Thyroid gland (tissue), 4 donors: Measurements from ENCODE around the gene CCDC85C. TPM values are rescaled to one million over a fixed set of nuclear protein-coding genes. Genes with fewer than 3 reads are reported as not detected.

Experiments used
- DNase-seq, 2 donors: peaks; one replicate each; pipeline ENCODE4 v3.0.0-alpha.2; 2019
- H3K27ac ChIP-seq, 3 donors: fragments of 200-600 bp; sonication (generic); 1 replicate in 2 of 3; 2 replicates in 1 of 3; pipeline ENCODE4 v1.5.1; 2016 to 2019; ENCODE audit warnings: mild to moderate bottlenecking in 1 of 3, moderate library complexity in 1 of 3
- H3K27me3 ChIP-seq: fragments of 200-600 bp; sonication (generic); one replicate; pipeline ENCODE4 v1.5.1; 2019
- H3K36me3 ChIP-seq, 2 donors: fragments of 200-600 bp; sonication (generic); one replicate each; pipeline ENCODE4 v1.5.1; 2016 to 2019
- H3K4me1 ChIP-seq, 2 donors: fragments of 200-600 bp; sonication (generic); one replicate each; pipeline ENCODE4 v1.5.1; 2017 to 2019
- H3K4me3 ChIP-seq, 3 donors: fragments of 200-600 bp; sonication (generic); replicated peaks in 1 of 3; 1 replicate in 2 of 3; 2 replicates in 1 of 3; pipeline ENCODE4 v1.5.1; 2016; ENCODE audit warnings: mild to moderate bottlenecking in 1 of 3
- H3K9me3 ChIP-seq: fragments of 200-600 bp; sonication (generic); one replicate; pipeline ENCODE4 v1.5.1; 2017
- CTCF ChIP-seq, 6 experiments: fragments of 200-600 bp in 3 of 6; fragments of 450-650 bp in 3 of 6; sonication (generic) in 3 of 6; IDR thresholded peaks; one replicate each; pipeline ENCODE4 v1.5.1; 2016 to 2019; ENCODE audit warnings: antibody characterized with exemption in 6 of 6, mild to moderate bottlenecking in 2 of 6, inconsistent platforms in 1 of 6, moderate library complexity in 1 of 6
- POLR2A ChIP-seq, 2 donors: fragments of 450-650 bp; IDR thresholded peaks; one replicate each; pipeline ENCODE4 v1.6.1; 2017; ENCODE audit warnings: antibody characterized with exemption in 2 of 2, mild to moderate bottlenecking in 2 of 2, moderate library complexity in 1 of 2
- WGBS, 2 donors: methylation state at CpG; one replicate each; pipeline ENCODE4 v1.1.5; 2017; 5-methylcytosine and 5-hydroxymethylcytosine counted together
- intact Hi-C: fragments of 100-400 bp; cut with DNase I; formaldehyde crosslinking; loops from one replicate; pipeline ENCODE4 v1.15.1; 2023
- total RNA-seq, 4 donors: library from RNA; depleted of rRNA; stranded (reverse); fragments of >200 nt; gene quantifications; one replicate each; pipeline ENCODE4 v1.2.3, GENCODE V29; 2016

Gene CCDC85C
- total RNA-seq, 4 donors from 2014 or later = 8.6 to 28.3 (median 17.3) TPM

GRCh38 chr14:99544991-99545390 lies 59.0 kb downstream of the CCDC85C start:
- WGBS, 2 donors = 85 to 89% methylated on average over 4 to 11 of the region's 11 CpGs
- TF ChIP-seq POLR2A (IDR thresholded peaks at IDR 0.05) = no peak
- no peak for TF ChIP-seq CTCF (IDR thresholded peaks at IDR 0.05)
- Histone ChIP-seq H3K36me3 (no peaks in the 10 kb centered on the region), H3K4me1 (peaks cover 12 to 36% of the 10 kb centered on the region in 2 donors), H3K4me3 (no peak overlapping the region), H3K27ac (no peak overlapping the region), H3K9me3 (no peaks in the 10 kb centered on the region), H3K27me3 (no peaks in the 10 kb centered on the region)
- intact Hi-C loops = no loop called here
- DNase-seq = no peak

- no peak overlapping the region for H3K4me3 ChIP-seq
- peaks cover 9 to 34% of the 10 kb centered on the region in 2 donors for H3K4me1 ChIP-seq
- intact Hi-C loops = no loop called here
- no peak overlapping the region for H3K27ac ChIP-seq
- H3K27me3 ChIP-seq = no peaks in the 10 kb centered on the region
- no peaks in the 10 kb centered on the region for H3K9me3 ChIP-seq
- TF ChIP-seq POLR2A (IDR thresholded peaks at IDR 0.05) (no peak), CTCF (IDR thresholded peaks at IDR 0.05) (no peak)
- WGBS, 2 donors = 94 to 96% methylated on average over 11 to 12 of the region's 12 CpGs
- no peak for DNase-seq
- H3K36me3 ChIP-seq = no peaks in the 10 kb centered on the region
Measured at GRCh38 chr14:99543985-99544384, 60.0 kb downstream of the CCDC85C start.

- Histone ChIP-seq H3K4me1 (peaks cover 13 to 38% of the 10 kb centered on the region in 2 donors), H3K4me3 (no peak overlapping the region), H3K36me3 (no peaks in the 10 kb centered on the region), H3K27ac (no peak overlapping the region), H3K27me3 (no peaks in the 10 kb centered on the region), H3K9me3 (no peaks in the 10 kb centered on the region)
- DNase-seq = no peak
- no peak for TF ChIP-seq CTCF (IDR thresholded peaks at IDR 0.05)
- WGBS, 2 donors = 88 to 95% methylated on average over 4 of the region's 4 CpGs
- intact Hi-C loops = no loop called here
Measured at GRCh38 chr14:99543370-99543769, 60.6 kb downstream of the CCDC85C start.

- TF ChIP-seq CTCF (IDR thresholded peaks at IDR 0.05) (no peak), POLR2A (IDR thresholded peaks at IDR 0.05) (no peak)
- peaks cover 19 to 44% of the 10 kb centered on the region in 2 donors for H3K4me1 ChIP-seq
- no peaks in the 10 kb centered on the region for H3K36me3 ChIP-seq
- DNase-seq = no peak
- WGBS, 2 donors = 88 to 100% methylated on average over 2 to 12 of the region's 13 CpGs
- no peaks in the 10 kb centered on the region for H3K27me3 ChIP-seq
- no peaks in the 10 kb centered on the region for H3K9me3 ChIP-seq
- no peak overlapping the region for H3K4me3 ChIP-seq
- intact Hi-C loops = no loop called here
- H3K27ac ChIP-seq = no peak overlapping the region
Measured at GRCh38 chr14:99542566-99542965, 61.4 kb downstream of the CCDC85C start.

- DNase-seq = no peak
- 84 to 89% methylated on average over 17 to 18 of the region's 18 CpGs for WGBS, 2 donors
- TF ChIP-seq POLR2A (IDR thresholded peaks at IDR 0.05) (no peak), CTCF (IDR thresholded peaks at IDR 0.05) (no peak)
- no peaks in the 10 kb centered on the region for H3K36me3 ChIP-seq
- H3K27ac ChIP-seq = no peak overlapping the region
- intact Hi-C loops = no loop called here
- peaks cover 19 to 49% of the 10 kb centered on the region in 2 donors for H3K4me1 ChIP-seq
- no peak overlapping the region for H3K4me3 ChIP-seq
- H3K9me3 ChIP-seq = no peaks in the 10 kb centered on the region
- no peaks in the 10 kb centered on the region for H3K27me3 ChIP-seq
Measured at GRCh38 chr14:99541677-99542470, 62.1 kb downstream of the CCDC85C start.
